GM12801 (cell line): Measurements from ENCODE around the gene ADAM15.

Source experiments
- TF ChIP-seq, protein P1 (sequence below): IDR thresholded peaks from one replicate; pipeline ENCODE4 v1.5.1; 2011; ENCODE audit warnings: control low read depth; ENCODE audit not compliant: insufficient read length; ENCODE audit errors: extremely low read depth

The ADAM15 gene

GRCh38 chr1:155014709-155015508 is 36.2 kb upstream of the ADAM15 start:
- TF ChIP-seq, protein P1, sequence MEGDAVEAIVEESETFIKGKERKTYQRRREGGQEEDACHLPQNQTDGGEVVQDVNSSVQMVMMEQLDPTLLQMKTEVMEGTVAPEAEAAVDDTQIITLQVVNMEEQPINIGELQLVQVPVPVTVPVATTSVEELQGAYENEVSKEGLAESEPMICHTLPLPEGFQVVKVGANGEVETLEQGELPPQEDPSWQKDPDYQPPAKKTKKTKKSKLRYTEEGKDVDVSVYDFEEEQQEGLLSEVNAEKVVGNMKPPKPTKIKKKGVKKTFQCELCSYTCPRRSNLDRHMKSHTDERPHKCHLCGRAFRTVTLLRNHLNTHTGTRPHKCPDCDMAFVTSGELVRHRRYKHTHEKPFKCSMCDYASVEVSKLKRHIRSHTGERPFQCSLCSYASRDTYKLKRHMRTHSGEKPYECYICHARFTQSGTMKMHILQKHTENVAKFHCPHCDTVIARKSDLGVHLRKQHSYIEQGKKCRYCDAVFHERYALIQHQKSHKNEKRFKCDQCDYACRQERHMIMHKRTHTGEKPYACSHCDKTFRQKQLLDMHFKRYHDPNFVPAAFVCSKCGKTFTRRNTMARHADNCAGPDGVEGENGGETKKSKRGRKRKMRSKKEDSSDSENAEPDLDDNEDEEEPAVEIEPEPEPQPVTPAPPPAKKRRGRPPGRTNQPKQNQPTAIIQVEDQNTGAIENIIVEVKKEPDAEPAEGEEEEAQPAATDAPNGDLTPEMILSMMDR = no peak

- TF ChIP-seq, protein P1 = no peak
These were observed 35.4 kb upstream of the ADAM15 start for GRCh38 chr1:155015527-155016230.

DNA sequence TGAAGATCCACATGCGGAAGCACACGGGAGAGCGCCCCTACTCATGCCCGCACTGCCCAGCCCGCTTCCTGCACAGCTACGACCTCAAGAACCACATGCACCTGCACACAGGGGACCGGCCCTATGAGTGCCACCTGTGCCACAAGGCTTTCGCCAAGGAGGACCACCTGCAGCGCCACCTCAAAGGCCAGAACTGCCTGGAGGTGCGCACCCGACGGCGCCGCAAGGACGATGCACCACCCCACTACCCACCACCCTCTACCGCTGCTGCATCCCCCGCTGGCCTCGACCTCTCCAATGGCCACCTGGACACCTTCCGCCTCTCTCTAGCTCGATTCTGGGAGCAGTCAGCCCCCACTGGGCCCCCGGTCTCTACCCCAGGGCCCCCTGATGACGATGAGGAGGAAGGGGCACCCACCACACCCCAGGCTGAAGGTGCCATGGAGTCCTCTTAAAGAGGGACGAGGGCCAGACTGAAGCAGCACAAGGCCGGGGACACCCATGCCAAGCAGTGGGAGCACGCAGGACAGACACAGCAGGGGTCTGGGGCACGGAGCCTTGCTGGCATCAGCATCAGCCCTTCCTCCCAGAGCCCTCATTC is 34.8 kb upstream of the ADAM15 start:
- TF ChIP-seq, protein P1 = no peak

GRCh38 chr1:155017041-155017945 is 33.8 kb upstream of the ADAM15 start:
- TF ChIP-seq, protein P1 = peak; percentile 41

- TF ChIP-seq, protein P1 = no peak
These were observed 33.2 kb upstream of the ADAM15 start for GRCh38 chr1:155017946-155018316.

GRCh38 chr1:155018617-155019348 is 32.3 kb upstream of the ADAM15 start:
- TF ChIP-seq, protein P1 = no peak
